Measurements from ENCODE around the gene OR5H15. TPM values are rescaled to one million over a fixed set of nuclear protein-coding genes. Genes with fewer than 3 reads are reported as not detected.

OR5H15 gene
- total and polyA plus RNA-seq, 10 of the 15 experiments (the other 5 are each of a cell fraction or from before 2014, with no cell fraction given) = not detected

GRCh38 chr3:98182196-98182595 lies 15.7 kb downstream of the OR5H15 start:
- Histone ChIP-seq H3K9ac (ENCODE audit: control insufficient read depth, insufficient read depth, low read length) (no peak overlapping the region), H4K20me1 (ENCODE audit: control insufficient read depth, insufficient read depth) (no peaks in the 10 kb centered on the region), H3K27me3 (replicated peaks in 1 of 2; ENCODE audit: control insufficient read depth in 2 of 2, insufficient read depth in 2 of 2, low read length in 1 of 2) (no peaks in the 10 kb centered on the region), H3K79me2 (ENCODE audit: control insufficient read depth, insufficient read depth, low read length) (no peaks in the 10 kb centered on the region), H3K27ac (ENCODE audit: control insufficient read depth, insufficient read depth) (no peak overlapping the region), H3K36me3 (ENCODE audit: control insufficient read depth in 2 of 2, insufficient read depth in 2 of 2, low read length in 1 of 2) (no peaks in the 10 kb centered on the region), H3K4me2 (ENCODE audit: control insufficient read depth, insufficient read depth) (no peak overlapping the region), H3K4me1 (ENCODE audit: control insufficient read depth, insufficient read depth, low read length) (no peaks in the 10 kb centered on the region), H3K9me3 (replicated peaks; ENCODE audit: control insufficient read depth, insufficient read depth, low read length) (no peaks in the 10 kb centered on the region), H3K4me3 (no peak overlapping the region), H2AFZ (ENCODE audit: control insufficient read depth, low read depth, low read length) (no peak overlapping the region)
- POLR2A ChIA-PET = no interaction called here
- no peak for TF ChIP-seq TAF1 (IDR thresholded peaks at IDR 0.05; ENCODE audit: borderline replicate concordance, low read depth, low read length)
- no peak for TF ChIP-seq ZBTB4 (CRISPR knock-in tag; IDR thresholded peaks at IDR 0.05)
- no peak for TF ChIP-seq MAX (IDR thresholded peaks at IDR 0.05; ENCODE audit: low read depth, low read length)
- no peak for TF ChIP-seq EGR1 (IDR thresholded peaks at IDR 0.05; ENCODE audit: borderline replicate concordance in 1 of 2, low read depth in 2 of 2, low read length in 2 of 2)
- no peak for TF ChIP-seq POLR2AphosphoS2 (IDR thresholded peaks at IDR 0.05; ENCODE audit: low read depth, low read length)
- TF ChIP-seq CHD4 (IDR thresholded peaks at IDR 0.05) = no peak
- no peak for TF ChIP-seq RELB (IDR thresholded peaks at IDR 0.05; ENCODE audit: low read depth)
- TF ChIP-seq YY1 (IDR thresholded peaks at IDR 0.05; ENCODE audit: low read depth, low read length) = no peak
- no peak for TF ChIP-seq RBBP5 (conservative IDR thresholded peaks at IDR 0.05)
- TF ChIP-seq BCLAF1 (IDR thresholded peaks at IDR 0.05) = no peak
- SMC1A ChIA-PET (ENCODE audit: uncharacterized antibody, unreplicated experiment) = no interaction called here
- in situ Hi-C loops (cut with MboI) = no loop called here
- ATAC-seq (no peak), FAIRE-seq (no peak), DNase-seq (ENCODE audit: low read depth, low spot score) (no peak)
- intact Hi-C loops (cut with micrococcal nuclease; ENCODE audit: unreplicated experiment) = no loop called here
- RAD21 ChIA-PET (ENCODE audit: unreplicated experiment) = no interaction called here
- no TSS peak for BruUV-seq (replicated peaks)
- CTCF ChIA-PET = no interaction called here
